Nucleus accumbens (tissue), 56 donors: ENCODE data around the gene TPSG1.

Experiments used
- DNase-seq, 56 donors: peaks; one replicate each; lab custom pipeline; 2025; lab: John Stamatoyannopoulos, UW

Gene TPSG1

DNA sequence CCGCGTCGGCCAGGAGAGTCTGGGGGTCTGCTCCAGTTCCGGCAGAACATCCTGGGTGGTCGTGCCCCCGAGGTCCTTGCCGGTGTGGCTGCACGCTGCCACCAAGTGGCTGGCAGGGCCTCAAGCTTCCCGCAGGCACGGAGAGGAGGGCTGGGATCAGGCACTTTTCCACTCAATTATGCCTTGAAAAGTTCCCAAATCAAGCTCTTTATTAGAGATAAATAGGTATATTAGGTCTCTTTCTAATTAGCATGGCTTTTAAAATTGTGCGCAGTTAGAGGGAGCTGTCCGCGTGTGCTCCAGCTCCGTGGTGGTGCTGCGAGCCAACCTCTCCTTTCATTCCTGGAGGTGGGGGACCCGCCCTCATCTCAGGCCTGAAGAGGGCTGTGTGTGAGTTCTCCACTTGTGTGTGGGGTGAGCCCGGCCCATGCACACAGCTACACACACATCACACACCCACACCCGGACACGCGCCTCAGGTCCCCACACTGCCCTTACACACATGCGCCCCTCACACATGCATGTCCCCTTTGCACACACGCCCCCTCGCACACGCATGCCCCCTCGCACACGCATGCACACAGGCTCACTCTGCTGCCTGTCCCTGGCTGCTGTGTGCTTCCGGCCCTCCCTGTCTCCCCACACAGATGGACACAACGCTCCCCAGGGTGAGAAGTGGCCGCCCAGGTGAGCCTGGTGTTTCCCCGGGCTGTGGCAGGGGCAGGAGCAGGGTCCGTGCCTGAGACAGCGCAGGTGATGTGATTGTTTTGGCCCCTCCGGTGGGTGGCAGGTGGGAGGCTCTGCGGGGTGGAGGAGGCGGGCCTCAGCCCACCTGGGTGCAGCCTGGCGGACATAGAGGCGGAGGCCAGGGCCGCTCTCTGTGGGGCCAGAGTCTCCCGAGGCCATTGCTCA lies 43.4 kb downstream of the TPSG1 start:
- no peak for DNase-seq

DNA sequence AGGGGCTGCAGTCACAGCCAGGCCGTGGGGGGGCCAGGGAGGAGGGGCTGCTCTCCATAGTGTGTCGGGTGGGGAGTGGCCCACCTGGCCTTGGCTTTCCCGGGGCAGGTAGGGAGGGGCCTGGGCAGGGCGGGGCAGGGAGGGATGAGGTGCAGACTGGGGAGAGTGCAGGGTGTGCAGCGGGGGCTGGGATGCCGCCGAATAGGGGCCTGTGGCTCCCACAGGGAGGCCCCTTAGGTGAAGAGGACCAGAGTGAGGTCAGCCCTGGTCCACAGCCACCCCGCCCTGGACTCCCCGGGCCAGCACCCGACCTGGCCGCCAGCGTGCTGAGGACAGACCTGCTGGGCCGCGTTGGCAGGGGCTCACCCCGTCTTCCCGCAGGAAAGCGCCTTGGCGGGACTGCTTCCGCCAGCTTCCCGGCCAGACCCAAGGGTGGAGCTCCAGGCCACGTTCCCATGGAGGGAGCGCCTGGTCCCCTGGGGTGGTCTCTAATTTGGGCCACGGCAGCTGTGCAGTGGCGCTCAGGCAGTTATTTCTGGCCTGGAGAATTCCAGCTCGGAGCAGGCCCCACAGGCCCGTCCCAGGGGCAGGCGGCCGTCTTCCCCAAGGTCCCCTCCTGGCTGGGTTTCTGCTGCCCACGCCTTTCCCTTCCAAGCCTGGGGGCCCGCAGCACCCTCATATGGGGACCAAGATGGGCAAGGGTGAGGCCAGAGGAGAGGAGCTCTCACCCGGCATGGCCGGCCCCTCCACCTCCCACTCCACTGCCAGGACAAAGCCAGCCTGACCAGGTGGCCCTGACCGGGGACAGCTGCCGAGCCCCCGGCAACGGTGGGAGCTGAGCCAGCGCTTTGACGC lies 44.3 kb downstream of the TPSG1 start:
- DNase-seq, result no peak

DNA sequence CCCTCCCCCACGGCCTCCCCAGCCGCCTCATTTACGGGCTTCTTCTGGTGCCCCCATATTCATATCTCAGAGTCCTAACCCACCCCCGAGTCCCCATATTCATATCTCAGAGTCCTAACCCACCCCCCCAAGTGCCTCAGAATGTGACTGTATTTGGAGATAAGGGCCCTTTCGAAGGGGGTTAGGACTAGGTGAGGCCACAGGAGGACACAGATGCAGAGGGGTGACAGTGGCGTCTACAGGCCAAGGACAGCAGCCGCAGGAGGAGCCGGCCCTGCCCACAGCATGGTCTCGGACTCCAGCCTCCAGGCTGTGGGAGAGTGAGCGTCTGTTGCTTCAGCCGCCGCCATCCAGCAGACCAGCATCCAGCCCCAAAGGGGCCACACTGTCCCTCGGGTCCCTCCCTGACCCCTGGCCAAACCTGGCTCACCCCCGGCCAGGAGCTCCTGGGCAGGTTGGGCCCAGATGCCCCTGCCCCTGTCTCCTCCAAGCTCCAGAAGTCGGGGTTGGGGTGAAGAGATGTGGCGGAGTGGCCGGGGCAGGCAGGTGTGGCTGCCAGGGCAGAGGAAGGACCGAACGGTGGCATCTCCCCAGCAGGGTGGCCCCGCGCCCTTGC lies 46.7 kb downstream of the TPSG1 start:
- DNase-seq, result no peak

- no peak for DNase-seq
These were observed 47.3 kb downstream of the TPSG1 start for GRCh38 chr16:1177750-1178149.

DNA sequence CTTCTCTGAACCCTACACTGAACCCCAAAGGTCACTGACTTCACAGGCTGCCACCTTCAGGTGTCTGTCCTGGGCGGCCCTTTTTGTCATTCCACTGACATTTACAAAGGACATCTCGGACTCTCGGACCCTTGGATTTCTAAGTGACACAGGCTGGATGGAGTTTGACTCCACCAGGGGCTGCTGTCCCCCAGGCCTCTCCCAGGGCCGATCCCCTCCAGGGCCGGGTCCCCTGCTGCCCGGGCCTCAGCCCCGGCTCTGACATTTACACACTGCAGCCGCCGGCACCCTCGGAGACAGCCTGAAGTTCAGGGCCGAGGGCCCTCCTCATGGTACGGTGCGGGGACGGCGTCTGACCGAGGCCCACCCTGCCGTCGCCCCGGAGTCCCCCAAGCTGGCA lies 48.0 kb downstream of the TPSG1 start:
- DNase-seq, result no peak

- no peak for DNase-seq
These were observed 48.7 kb downstream of the TPSG1 start for GRCh38 chr16:1176280-1176897.

- DNase-seq, result no peak
These were observed 49.3 kb downstream of the TPSG1 start for GRCh38 chr16:1175566-1176279.

DNA sequence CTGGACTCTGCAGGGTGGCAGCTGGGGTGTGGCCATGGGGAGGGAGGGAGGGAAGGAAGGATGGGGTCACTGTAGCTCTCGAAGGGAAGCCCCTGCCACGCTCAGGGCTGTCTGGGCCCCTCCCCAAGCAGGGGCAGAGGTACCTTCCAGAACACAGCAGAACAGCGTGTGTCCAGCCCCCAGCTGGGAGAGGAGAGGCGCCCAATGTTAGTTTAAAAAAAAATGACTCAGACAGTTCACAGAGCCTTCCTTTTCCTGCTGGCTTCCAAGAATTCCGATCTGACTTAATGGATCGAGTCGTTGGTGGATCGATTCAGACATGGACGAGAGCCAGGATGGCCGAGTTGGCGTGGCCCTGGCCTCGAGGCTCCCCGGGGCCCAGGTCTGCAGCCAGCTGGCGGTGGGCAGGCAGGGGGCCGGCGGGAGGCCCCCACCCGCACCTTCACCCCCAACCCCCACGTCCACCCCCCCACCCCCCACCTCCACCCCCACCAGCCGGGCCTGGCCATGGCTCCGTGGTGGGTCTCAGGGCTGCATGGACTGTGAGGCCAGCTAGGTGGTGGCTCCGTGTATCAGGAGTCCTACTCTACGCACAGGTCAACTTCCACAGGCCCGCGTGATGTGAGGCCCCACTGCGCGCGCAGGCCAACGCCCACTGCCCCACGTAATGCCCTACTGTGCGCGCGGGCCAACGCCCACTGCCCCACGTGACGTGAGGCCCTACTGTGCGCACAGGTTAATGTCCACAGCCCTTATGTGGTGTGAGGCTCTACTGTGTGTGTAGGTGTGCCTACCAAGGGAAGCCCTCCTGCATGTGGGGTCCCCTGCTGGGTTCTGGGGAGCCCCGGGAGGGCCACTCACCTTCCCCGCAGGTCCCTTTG lies 50.4 kb downstream of the TPSG1 start:
- no peak for DNase-seq

- no peak for DNase-seq
These were observed 51.1 kb downstream of the TPSG1 start for GRCh38 chr16:1173788-1174451.

GRCh38 chr16:1172651-1173050 lies 52.4 kb downstream of the TPSG1 start:
- no peak for DNase-seq

DNA sequence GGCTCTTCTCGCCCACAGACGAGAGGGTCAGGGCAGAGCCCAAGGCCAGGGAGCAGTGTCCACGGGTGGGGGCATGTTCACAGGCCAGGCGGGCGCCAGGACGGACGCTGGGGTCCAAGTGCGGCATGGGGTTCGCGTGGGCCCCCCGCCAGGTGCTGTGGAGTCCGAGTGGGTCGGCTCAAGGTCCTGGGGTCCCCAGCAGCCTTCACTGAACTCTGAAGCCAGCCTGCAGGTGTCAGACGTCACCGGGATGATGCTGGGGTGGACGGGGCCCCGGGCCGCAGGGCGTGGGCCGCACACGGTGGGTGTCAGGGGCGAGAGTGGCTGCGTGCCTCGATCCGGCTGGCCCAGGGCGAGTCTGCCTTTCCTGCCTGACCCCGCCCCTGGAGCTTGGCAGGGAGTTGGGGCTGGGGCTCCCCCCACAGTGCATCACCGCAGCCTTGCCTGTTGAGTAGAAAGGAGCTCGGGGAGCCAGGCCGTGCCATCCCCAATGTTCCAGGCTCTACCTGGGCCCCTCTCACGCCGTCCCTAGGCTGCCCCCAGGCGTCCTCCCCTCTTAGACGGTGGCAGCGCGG lies 53.1 kb downstream of the TPSG1 start:
- DNase-seq, result no peak
